H1 (cell line): Measurements from ENCODE around the gene CCDC169. TPM values are rescaled to one million over a fixed set of nuclear protein-coding genes. Genes with fewer than 3 reads are reported as not detected.

Source experiments
- JUND ChIP-seq: IDR thresholded peaks from 2 replicates; pipeline ENCODE4 v1.6.1; 2011; ENCODE audit warnings: mild to moderate bottlenecking, improper control_type of control experiment, low read length
- KDM5A ChIP-seq: fragments of 200-600 bp; IDR thresholded peaks from 2 replicates; pipeline ENCODE4 v1.7.1; 2012; ENCODE audit warnings: mild to moderate bottlenecking, low read length, inconsistent platforms, mixed read lengths
- NRF1 ChIP-seq: IDR thresholded peaks from 2 replicates; pipeline ENCODE4 v1.6.1; 2011; ENCODE audit warnings: mild to moderate bottlenecking, low read depth, low read length, improper control_type of control experiment
- RFX5 ChIP-seq: IDR thresholded peaks from 2 replicates; pipeline ENCODE4 v1.6.1; 2011; ENCODE audit warnings: low read depth, low read length, improper control_type of control experiment, borderline replicate concordance
- RXRA ChIP-seq: IDR thresholded peaks from 2 replicates; pipeline ENCODE4 v1.6.1; 2011; ENCODE audit warnings: low read depth, mild to moderate bottlenecking, low read length, moderate library complexity; ENCODE audit not compliant: insufficient read depth
- SIRT6 ChIP-seq: IDR thresholded peaks from one replicate; pipeline ENCODE4 v1.7.1; 2012; ENCODE audit warnings: low read length, inconsistent platforms
- polyA plus RNA-seq, 7 experiments: library from polyadenylated mRNA; depleted of rRNA in 3 of 7; stranded (reverse) in 5 of 7; unstranded in 2 of 7; fragments of >200 nt in 5 of 7; fragments of 200-250 nt in 2 of 7; gene quantifications; 1 replicate in 5 of 7; 2 replicates in 1 of 7; 4 replicates in 1 of 7; pipeline versions ENCODE4 v1.2.1 to v1.2.3, GENCODE V29; 2011 to 2013; ENCODE audit warnings: missing spikeins in 2 of 7, mixed read lengths in 2 of 7
- total RNA-seq: library from RNA; stranded (reverse); fragmentation: NEBNext Ultra II Directional; extraction: Animal tissue kit (Norgen Biotek cat#: 25700); gene quantifications from 2 replicates; pipeline ENCODE4 v1.2.1, GENCODE V29; 2021
- TF ChIP-seq, protein P1 (sequence below): fragments of 300-600 bp; sonication (generic); IDR thresholded peaks from 2 replicates; pipeline ENCODE4 v1.7.1; 2012; ENCODE audit warnings: low read length, moderate library complexity, mild to moderate bottlenecking, inconsistent platforms; ENCODE audit not compliant: insufficient replicate concordance

The CCDC169 gene
- total and polyA plus RNA-seq, 2 of the 8 experiments (the other 6 are each of a cell fraction or from before 2014, with no cell fraction given) = 7.2 to 44.0 TPM

DNA sequence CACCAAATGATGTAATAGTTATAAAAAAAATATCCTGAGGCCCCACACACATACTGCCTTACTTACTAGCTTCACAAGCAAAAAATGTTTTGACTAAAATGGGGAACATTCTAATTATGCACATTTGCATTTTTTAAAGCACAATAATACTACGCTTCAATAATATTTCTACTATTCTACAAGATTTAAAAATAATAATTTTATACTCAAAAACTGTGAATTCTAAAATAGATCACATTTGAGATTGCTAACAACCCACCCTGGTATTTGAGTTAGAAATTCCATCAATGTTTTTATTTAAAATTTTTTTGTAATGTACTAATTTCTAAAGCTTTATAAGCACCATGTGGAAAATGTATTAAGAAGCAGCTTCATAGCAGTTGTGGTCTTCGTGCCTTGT, 24.2 kb downstream of the CCDC169 start (continued):
- TF ChIP-seq, protein P1, sequence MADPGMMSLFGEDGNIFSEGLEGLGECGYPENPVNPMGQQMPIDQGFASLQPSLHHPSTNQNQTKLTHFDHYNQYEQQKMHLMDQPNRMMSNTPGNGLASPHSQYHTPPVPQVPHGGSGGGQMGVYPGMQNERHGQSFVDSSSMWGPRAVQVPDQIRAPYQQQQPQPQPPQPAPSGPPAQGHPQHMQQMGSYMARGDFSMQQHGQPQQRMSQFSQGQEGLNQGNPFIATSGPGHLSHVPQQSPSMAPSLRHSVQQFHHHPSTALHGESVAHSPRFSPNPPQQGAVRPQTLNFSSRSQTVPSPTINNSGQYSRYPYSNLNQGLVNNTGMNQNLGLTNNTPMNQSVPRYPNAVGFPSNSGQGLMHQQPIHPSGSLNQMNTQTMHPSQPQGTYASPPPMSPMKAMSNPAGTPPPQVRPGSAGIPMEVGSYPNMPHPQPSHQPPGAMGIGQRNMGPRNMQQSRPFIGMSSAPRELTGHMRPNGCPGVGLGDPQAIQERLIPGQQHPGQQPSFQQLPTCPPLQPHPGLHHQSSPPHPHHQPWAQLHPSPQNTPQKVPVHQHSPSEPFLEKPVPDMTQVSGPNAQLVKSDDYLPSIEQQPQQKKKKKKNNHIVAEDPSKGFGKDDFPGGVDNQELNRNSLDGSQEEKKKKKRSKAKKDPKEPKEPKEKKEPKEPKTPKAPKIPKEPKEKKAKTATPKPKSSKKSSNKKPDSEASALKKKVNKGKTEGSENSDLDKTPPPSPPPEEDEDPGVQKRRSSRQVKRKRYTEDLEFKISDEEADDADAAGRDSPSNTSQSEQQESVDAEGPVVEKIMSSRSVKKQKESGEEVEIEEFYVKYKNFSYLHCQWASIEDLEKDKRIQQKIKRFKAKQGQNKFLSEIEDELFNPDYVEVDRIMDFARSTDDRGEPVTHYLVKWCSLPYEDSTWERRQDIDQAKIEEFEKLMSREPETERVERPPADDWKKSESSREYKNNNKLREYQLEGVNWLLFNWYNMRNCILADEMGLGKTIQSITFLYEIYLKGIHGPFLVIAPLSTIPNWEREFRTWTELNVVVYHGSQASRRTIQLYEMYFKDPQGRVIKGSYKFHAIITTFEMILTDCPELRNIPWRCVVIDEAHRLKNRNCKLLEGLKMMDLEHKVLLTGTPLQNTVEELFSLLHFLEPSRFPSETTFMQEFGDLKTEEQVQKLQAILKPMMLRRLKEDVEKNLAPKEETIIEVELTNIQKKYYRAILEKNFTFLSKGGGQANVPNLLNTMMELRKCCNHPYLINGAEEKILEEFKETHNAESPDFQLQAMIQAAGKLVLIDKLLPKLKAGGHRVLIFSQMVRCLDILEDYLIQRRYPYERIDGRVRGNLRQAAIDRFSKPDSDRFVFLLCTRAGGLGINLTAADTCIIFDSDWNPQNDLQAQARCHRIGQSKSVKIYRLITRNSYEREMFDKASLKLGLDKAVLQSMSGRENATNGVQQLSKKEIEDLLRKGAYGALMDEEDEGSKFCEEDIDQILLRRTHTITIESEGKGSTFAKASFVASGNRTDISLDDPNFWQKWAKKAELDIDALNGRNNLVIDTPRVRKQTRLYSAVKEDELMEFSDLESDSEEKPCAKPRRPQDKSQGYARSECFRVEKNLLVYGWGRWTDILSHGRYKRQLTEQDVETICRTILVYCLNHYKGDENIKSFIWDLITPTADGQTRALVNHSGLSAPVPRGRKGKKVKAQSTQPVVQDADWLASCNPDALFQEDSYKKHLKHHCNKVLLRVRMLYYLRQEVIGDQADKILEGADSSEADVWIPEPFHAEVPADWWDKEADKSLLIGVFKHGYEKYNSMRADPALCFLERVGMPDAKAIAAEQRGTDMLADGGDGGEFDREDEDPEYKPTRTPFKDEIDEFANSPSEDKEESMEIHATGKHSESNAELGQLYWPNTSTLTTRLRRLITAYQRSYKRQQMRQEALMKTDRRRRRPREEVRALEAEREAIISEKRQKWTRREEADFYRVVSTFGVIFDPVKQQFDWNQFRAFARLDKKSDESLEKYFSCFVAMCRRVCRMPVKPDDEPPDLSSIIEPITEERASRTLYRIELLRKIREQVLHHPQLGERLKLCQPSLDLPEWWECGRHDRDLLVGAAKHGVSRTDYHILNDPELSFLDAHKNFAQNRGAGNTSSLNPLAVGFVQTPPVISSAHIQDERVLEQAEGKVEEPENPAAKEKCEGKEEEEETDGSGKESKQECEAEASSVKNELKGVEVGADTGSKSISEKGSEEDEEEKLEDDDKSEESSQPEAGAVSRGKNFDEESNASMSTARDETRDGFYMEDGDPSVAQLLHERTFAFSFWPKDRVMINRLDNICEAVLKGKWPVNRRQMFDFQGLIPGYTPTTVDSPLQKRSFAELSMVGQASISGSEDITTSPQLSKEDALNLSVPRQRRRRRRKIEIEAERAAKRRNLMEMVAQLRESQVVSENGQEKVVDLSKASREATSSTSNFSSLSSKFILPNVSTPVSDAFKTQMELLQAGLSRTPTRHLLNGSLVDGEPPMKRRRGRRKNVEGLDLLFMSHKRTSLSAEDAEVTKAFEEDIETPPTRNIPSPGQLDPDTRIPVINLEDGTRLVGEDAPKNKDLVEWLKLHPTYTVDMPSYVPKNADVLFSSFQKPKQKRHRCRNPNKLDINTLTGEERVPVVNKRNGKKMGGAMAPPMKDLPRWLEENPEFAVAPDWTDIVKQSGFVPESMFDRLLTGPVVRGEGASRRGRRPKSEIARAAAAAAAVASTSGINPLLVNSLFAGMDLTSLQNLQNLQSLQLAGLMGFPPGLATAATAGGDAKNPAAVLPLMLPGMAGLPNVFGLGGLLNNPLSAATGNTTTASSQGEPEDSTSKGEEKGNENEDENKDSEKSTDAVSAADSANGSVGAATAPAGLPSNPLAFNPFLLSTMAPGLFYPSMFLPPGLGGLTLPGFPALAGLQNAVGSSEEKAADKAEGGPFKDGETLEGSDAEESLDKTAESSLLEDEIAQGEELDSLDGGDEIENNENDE = no peak
- TF ChIP-seq RFX5 (no peak), NRF1 (no peak), KDM5A (no peak), JUND (no peak), RXRA (no peak), SIRT6 (no peak)
